Measurements from ENCODE around the gene FLNB. TPM values are rescaled to one million over a fixed set of nuclear protein-coding genes. Genes with fewer than 3 reads are reported as not detected.

The FLNB gene
- total and polyA plus RNA-seq, 2 of the 13 experiments (the other 11 are each of a cell fraction or from before 2014, with no cell fraction given): 106 to 130 TPM

DNA sequence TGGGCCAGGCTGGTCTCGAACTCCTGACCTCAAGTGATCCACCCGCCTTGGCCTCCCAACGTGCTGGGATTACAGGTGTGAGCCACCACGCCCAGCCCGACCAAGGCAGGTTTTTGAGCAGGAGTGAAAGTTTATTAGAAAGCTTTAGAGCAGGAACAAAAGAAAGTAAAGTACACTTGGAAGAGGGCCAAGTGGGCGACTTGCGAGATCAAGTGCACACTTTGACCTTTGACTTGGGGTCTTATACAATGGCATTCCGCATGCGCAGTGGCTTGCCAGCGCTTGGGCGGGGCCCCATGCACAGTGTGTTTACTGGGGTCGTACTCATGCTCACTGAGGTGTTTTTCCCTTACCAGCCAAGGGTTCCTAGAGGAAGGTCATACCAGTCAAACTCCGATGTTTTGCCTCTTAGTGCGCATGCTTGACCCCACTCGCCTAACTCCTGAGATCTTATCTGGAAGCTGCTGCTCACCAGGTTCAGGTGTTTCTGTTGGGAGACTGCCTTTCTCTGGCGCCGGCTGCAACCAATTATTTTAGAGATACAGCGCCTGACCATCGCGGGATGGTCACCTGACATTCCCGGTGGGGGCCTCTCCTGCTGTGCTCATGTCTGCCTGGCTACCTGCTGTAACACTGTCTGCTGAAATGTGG is 46.9 kb upstream of the FLNB start (continued):
- TF ChIP-seq ZNF839 (CRISPR knock-in tag; IDR thresholded peaks at IDR 0.05; ENCODE audit: borderline replicate concordance) (peak; percentile 38; the same call in 1 of the 2 replicates), KLF11 (CRISPR knock-in tag; IDR thresholded peaks at IDR 0.05) (peak; percentile 60; the same call in 1 of the 2 replicates), ZNF383 (CRISPR knock-in tag; IDR thresholded peaks at IDR 0.05; ENCODE audit: borderline replicate concordance) (no peak), SMAD9 (CRISPR knock-in tag; IDR thresholded peaks at IDR 0.05) (no peak), ZNF629 (CRISPR knock-in tag; conservative IDR thresholded peaks at IDR 0.05) (peak; percentile 55), ZNF430 (CRISPR knock-in tag; IDR thresholded peaks at IDR 0.05) (peak; percentile 89), CEBPG (CRISPR knock-in tag; IDR thresholded peaks at IDR 0.05) (peak; percentile 39; the same call in 1 of the 2 replicates), ZNF772 (CRISPR knock-in tag; IDR thresholded peaks at IDR 0.05) (no peak), ZNF263 (CRISPR knock-in tag; IDR thresholded peaks at IDR 0.05) (no peak), MXI1 (IDR thresholded peaks at IDR 0.05; ENCODE audit: borderline replicate concordance, low read depth, low read length) (0 out of 3 replicates have a peak, but pooled peaks have one; percentile 36), ZBTB7B (CRISPR knock-in tag; IDR thresholded peaks at IDR 0.05) (peak; percentile 98), U2AF1 (optimal IDR thresholded peaks at IDR 0.05; ENCODE audit: low read depth, low read length) (no peak), MIER2 (CRISPR knock-in tag; IDR thresholded peaks at IDR 0.05) (peak; percentile 57; the same call in 1 of the 2 replicates), ZBTB8A (CRISPR knock-in tag; IDR thresholded peaks at IDR 0.05; ENCODE audit: borderline replicate concordance, low read depth) (no peak), ZBTB42 (CRISPR knock-in tag; IDR thresholded peaks at IDR 0.05) (no peak), ZNF501 (CRISPR knock-in tag; IDR thresholded peaks at IDR 0.05) (peak; percentile 86; the same call in 1 of the 2 replicates), ZNF138 (CRISPR knock-in tag; IDR thresholded peaks at IDR 0.05; ENCODE audit: low read depth) (no peak), RAD51 (IDR thresholded peaks at IDR 0.05; ENCODE audit: borderline replicate concordance) (no peak), ZNF3 (CRISPR knock-in tag; IDR thresholded peaks at IDR 0.05) (no peak), FOXJ3 (CRISPR knock-in tag; IDR thresholded peaks at IDR 0.05; ENCODE audit: borderline replicate concordance) (peak; percentile 85; the same call in 1 of the 2 replicates), ZNF782 (CRISPR knock-in tag; IDR thresholded peaks at IDR 0.05; ENCODE audit: borderline replicate concordance) (no peak), FOXO1 (CRISPR knock-in tag; IDR thresholded peaks at IDR 0.05) (peak; percentile 93), DR1 (CRISPR knock-in tag; IDR thresholded peaks at IDR 0.05) (no peak), ZNF510 (CRISPR knock-in tag; IDR thresholded peaks at IDR 0.05; ENCODE audit: low read depth) (0 out of 2 replicates have a peak, but pooled peaks have one; percentile 50), SRSF9 (IDR thresholded peaks at IDR 0.05; ENCODE audit: borderline replicate concordance, insufficient read depth, low read depth, low read length, poor library complexity, severe bottlenecking) (no peak), JDP2 (CRISPR knock-in tag; IDR thresholded peaks at IDR 0.05; ENCODE audit: borderline replicate concordance) (no peak), ZSCAN20 (CRISPR knock-in tag; IDR thresholded peaks at IDR 0.05; ENCODE audit: borderline replicate concordance) (0 out of 2 replicates have a peak, but pooled peaks have one; percentile 8)
- TF ChIP-seq, protein P1, sequence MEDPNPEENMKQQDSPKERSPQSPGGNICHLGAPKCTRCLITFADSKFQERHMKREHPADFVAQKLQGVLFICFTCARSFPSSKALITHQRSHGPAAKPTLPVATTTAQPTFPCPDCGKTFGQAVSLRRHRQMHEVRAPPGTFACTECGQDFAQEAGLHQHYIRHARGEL (CRISPR knock-in tag; IDR thresholded peaks at IDR 0.05): no peak
- TF ChIP-seq, protein P2, sequence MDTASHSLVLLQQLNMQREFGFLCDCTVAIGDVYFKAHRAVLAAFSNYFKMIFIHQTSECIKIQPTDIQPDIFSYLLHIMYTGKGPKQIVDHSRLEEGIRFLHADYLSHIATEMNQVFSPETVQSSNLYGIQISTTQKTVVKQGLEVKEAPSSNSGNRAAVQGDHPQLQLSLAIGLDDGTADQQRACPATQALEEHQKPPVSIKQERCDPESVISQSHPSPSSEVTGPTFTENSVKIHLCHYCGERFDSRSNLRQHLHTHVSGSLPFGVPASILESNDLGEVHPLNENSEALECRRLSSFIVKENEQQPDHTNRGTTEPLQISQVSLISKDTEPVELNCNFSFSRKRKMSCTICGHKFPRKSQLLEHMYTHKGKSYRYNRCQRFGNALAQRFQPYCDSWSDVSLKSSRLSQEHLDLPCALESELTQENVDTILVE (CRISPR knock-in tag; IDR thresholded peaks at IDR 0.05): peak; percentile 19; the same call in 1 of the 2 replicates
